ENCODE measurements around the gene PTP4A1.

DNA sequence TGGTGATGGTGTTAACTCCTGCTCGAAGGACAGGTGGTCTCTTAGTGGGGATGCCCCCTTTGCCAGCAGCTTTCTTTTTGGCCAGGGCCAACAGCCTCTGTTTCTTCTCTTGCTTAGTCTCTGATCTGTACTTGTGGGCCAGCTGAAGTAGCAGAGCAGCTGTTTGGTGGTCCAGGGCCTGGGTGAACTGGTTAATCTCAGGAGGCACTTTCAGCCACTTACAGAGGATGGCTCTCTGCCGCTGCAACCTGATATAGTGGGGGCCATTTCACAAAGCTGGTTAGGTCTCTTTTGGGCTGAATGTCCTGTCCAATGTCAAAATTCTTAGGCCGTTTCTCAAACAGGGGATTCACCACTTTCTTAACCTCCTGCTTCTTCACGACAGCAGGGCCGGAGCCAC is 23.2 kb upstream of the PTP4A1 start:
- TF ChIP-seq, protein P1, sequence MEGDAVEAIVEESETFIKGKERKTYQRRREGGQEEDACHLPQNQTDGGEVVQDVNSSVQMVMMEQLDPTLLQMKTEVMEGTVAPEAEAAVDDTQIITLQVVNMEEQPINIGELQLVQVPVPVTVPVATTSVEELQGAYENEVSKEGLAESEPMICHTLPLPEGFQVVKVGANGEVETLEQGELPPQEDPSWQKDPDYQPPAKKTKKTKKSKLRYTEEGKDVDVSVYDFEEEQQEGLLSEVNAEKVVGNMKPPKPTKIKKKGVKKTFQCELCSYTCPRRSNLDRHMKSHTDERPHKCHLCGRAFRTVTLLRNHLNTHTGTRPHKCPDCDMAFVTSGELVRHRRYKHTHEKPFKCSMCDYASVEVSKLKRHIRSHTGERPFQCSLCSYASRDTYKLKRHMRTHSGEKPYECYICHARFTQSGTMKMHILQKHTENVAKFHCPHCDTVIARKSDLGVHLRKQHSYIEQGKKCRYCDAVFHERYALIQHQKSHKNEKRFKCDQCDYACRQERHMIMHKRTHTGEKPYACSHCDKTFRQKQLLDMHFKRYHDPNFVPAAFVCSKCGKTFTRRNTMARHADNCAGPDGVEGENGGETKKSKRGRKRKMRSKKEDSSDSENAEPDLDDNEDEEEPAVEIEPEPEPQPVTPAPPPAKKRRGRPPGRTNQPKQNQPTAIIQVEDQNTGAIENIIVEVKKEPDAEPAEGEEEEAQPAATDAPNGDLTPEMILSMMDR (IDR thresholded peaks at IDR 0.05; ENCODE audit: low read depth, low read length, poor library complexity, severe bottlenecking), result no peak
- TF ChIP-seq EZH2phosphoT487 (IDR thresholded peaks at IDR 0.05; ENCODE audit: borderline replicate concordance, low read length), result no peak
